Heart right ventricle (tissue), 16 donors: ENCODE results near the gene NTRK2. TPM values are rescaled to one million over a fixed set of nuclear protein-coding genes. Genes with fewer than 3 reads are reported as not detected.

Source experiments
- ATAC-seq, 8 donors: fragments of 200-7000 bp; cut with Tn5 transposase; one replicate each; pipeline ENCODE4 v1.9.1; 2020; ENCODE audit warnings: mild to moderate bottlenecking in 8 of 8, moderate library complexity in 8 of 8, moderate number of reproducible peaks in 1 of 8
- DNase-seq, 2 donors: peaks; one replicate each; pipeline ENCODE4 v3.0.0-alpha.2; 2020
- H3K27ac ChIP-seq, 10 donors: fragments of 200-600 bp; sonication (generic) in 2 of 10; one replicate each; pipeline versions ENCODE4 v1.5.0 to v1.8.0; 2020 to 2022; ENCODE audit warnings: mild to moderate bottlenecking in 3 of 10
- H3K27me3 ChIP-seq, 7 donors: fragments of 200-600 bp; one replicate each; pipeline ENCODE4 v1.8.0; 2021 to 2022; ENCODE audit warnings: mild to moderate bottlenecking in 2 of 7
- H3K36me3 ChIP-seq, 9 donors: fragments of 200-600 bp; sonication (generic) in 1 of 9; one replicate each; pipeline versions ENCODE4 v1.5.0 to v1.8.0; 2020 to 2022; ENCODE audit warnings: mild to moderate bottlenecking in 2 of 9
- H3K4me1 ChIP-seq, 9 donors: fragments of 200-600 bp; sonication (generic) in 1 of 9; one replicate each; pipeline versions ENCODE4 v1.5.0 to v1.8.0; 2020 to 2022; ENCODE audit warnings: mild to moderate bottlenecking in 4 of 9
- H3K4me3 ChIP-seq, 10 donors: fragments of 200-600 bp; sonication (generic) in 2 of 10; one replicate each; pipeline versions ENCODE4 v1.5.0 to v1.8.0; 2020 to 2022; ENCODE audit warnings: mild to moderate bottlenecking in 7 of 10, moderate library complexity in 2 of 10
- H3K9me3 ChIP-seq, 11 donors: fragments of 200-600 bp in 10 of 11; sonication (generic) in 2 of 11; one replicate each; pipeline versions ENCODE4 v1.5.0 to v1.8.0; 2013 to 2022; ENCODE audit warnings: mild to moderate bottlenecking in 2 of 11, control low read depth in 1 of 11, moderate library complexity in 1 of 11
- WGBS, 2 donors: extraction: QIAGEN DNeasy Blood & Tissue Kit; methylation state at CpG; one replicate each; pipeline ENCODE4 v1.1.7; 2013; ENCODE audit warnings: inconsistent platforms in 1 of 2; 5-methylcytosine and 5-hydroxymethylcytosine counted together
- intact Hi-C, 10 donors: fragments of 100-400 bp; cut with DNase I; formaldehyde crosslinking; loops; one replicate each; pipeline versions ENCODE4 v1.11.1 to v1.14.2; 2022
- polyA plus RNA-seq, 2 donors: library from polyadenylated mRNA; stranded (reverse); fragments of 200-250 nt; gene quantifications; one replicate each; pipeline ENCODE4 v1.2.3, GENCODE V29; 2013
- total RNA-seq, 10 donors: library from RNA; stranded (reverse); fragmentation: NEBNext Ultra II Directional in 3 of 10; extraction: Animal tissue kit (Norgen Biotek cat#: 25700) in 3 of 10; gene quantifications; one replicate each; pipeline versions ENCODE4 v1.2.1 to v1.2.4, GENCODE V29; 2021 to 2023
- TF ChIP-seq, protein P1 (sequence below), 9 donors: fragments of 200-600 bp; sonication (generic) in 2 of 9; IDR thresholded peaks; one replicate each; pipeline versions ENCODE4 v1.5.0 to v1.8.0; 2021 to 2022; ENCODE audit warnings: antibody characterized with exemption in 9 of 9, mild to moderate bottlenecking in 5 of 9, moderate library complexity in 1 of 9
- donor health status: Arrhythmogenic right ventricular cardiomyopathy.
- donor health status: ischemic (EF 13 %, LVEDD 7.1; RV severe dilation, severe dysfunction).
- donor health status: healthy with polysubstance abuse.
- donor health status: DM: no; HTN: yes; CAD: no.
- donor health status: DM: no; HTN: no; CAD: no.
- donor health status: ischemic (EF 25% LVEDD 6.9; RV normal size, moderate dysfunction).
- donor health status: ischemic (EF 25% LVEDD 5.7; RV mildly dilated, moderate dysfunction).
- donor health status: healthy.
- donor health status: DM: yes; HTN: yes; CAD: no.
- donor health status: Ischemic cardiomyopathy.
- donor health status: ischemic (EF 35%, LVEDD 5.7; RV mildly dilated, moderate dysfunction).
- donor health status: nonischemic (EF 11% LVEDD 7.7; RV severe dilation, severe dysfunction).
- donor health status: DM: yes; HTN: yes; CAD: no.
- donor health status: PGD.
- donor health status: ischemic (EF 29% LVEDD 5.4; RV normal size, mild dysfunction).
- donor health status: nonischemic (EF 23%, LVEDD 6.1; RV moderate dilation, normal function).

Gene NTRK2
- total and polyA plus RNA-seq, 12 donors, result 1.8 to 7.7 (median 3.0) TPM

DNA sequence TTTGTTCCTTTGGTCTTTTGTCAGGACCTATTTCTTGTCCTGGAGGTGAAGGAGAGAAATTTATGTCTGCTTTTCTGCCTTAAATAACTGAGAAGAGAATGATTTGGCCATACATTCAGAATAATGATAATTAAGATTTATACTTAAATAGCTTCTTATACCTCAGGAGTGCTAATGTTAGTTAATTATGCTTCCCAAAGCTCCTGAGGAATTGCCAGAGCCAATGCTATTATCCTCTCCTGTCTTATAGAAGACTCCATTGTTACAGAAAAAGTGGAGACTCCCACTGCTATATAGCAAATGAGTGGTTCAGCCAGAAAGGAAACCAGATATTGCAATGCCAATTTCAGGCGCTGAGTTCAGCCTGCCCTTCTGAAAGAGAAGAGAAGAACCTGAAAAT is 67.0 kb downstream of the NTRK2 start:
- Histone ChIP-seq H3K4me3 (no peak overlapping the region), H3K27me3 (no peaks in the 10 kb centered on the region), H3K36me3 (no peaks in the 10 kb centered on the region), H3K9me3 (no peaks in the 10 kb centered on the region), H3K4me1 (no peaks in the 10 kb centered on the region), H3K27ac (no peak overlapping the region)
- WGBS, 2 donors, result 63 to 67% methylated on average over 1 of the region's 1 CpG
- intact Hi-C loops, result no loop called here
- TF ChIP-seq, protein P1, sequence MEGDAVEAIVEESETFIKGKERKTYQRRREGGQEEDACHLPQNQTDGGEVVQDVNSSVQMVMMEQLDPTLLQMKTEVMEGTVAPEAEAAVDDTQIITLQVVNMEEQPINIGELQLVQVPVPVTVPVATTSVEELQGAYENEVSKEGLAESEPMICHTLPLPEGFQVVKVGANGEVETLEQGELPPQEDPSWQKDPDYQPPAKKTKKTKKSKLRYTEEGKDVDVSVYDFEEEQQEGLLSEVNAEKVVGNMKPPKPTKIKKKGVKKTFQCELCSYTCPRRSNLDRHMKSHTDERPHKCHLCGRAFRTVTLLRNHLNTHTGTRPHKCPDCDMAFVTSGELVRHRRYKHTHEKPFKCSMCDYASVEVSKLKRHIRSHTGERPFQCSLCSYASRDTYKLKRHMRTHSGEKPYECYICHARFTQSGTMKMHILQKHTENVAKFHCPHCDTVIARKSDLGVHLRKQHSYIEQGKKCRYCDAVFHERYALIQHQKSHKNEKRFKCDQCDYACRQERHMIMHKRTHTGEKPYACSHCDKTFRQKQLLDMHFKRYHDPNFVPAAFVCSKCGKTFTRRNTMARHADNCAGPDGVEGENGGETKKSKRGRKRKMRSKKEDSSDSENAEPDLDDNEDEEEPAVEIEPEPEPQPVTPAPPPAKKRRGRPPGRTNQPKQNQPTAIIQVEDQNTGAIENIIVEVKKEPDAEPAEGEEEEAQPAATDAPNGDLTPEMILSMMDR (IDR thresholded peaks at IDR 0.05), result no peak
- DNase-seq (no peak), ATAC-seq (no peak)

DNA sequence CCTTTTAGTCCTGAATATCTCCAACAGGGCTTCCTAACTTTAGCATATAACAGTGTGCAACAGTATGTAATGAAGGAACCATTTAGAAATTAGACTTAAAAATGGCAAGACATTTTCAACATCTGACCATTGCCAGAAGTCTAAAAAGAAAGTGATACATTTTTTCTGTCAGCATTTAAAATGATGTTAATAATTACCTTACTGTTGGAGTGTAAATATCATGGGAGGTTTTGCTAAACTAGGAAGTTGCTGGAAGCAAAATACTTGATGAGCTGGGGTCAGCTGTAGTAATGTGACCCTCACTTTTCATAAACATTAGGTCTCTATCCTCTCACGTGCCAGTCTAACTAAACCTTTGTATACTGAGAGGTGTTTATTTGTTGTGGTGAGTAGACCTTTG is 68.8 kb downstream of the NTRK2 start:
- Histone ChIP-seq H3K4me1 (no peaks in the 10 kb centered on the region), H3K9me3 (no peaks in the 10 kb centered on the region), H3K4me3 (no peak overlapping the region), H3K27me3 (no peaks in the 10 kb centered on the region), H3K36me3 (no peaks in the 10 kb centered on the region), H3K27ac (no peak overlapping the region)
- intact Hi-C loops, result no loop called here
- DNase-seq (no peak), ATAC-seq (no peak)
- WGBS, 2 donors, result 71 to 83% methylated on average over 1 of the region's 1 CpG
- TF ChIP-seq, protein P1 (IDR thresholded peaks at IDR 0.05), result no peak

DNA sequence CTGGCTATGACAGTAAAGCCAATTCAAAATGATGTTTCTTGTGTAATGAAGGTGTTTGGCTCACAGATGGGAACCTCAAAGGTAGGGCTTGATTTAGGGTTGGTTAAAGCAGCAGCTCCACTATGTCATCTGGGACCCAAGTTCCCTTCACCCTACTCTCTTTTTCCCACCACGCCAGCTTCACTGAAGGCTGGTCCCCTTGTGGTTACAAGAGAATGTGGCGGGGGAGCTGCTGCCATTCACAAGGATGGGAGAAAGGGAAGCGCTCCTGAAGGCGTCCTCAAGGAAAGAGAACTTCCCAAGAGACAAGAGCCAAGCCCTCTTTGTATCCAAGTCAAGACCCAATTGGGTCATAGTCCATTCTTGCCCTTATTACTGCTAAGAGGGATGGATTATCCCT is 72.7 kb downstream of the NTRK2 start:
- WGBS, 2 donors, result 88% methylated on average over 4 of the region's 4 CpGs
- Histone ChIP-seq H3K4me3 (no peak overlapping the region), H3K4me1 (no peaks in the 10 kb centered on the region), H3K27me3 (no peaks in the 10 kb centered on the region), H3K27ac (no peak overlapping the region), H3K36me3 (no peaks in the 10 kb centered on the region), H3K9me3 (no peaks in the 10 kb centered on the region)
- intact Hi-C loops, result no loop called here
- no peak for DNase-seq
- TF ChIP-seq, protein P1 (IDR thresholded peaks at IDR 0.05), result no peak
- ATAC-seq, result no peak

DNA sequence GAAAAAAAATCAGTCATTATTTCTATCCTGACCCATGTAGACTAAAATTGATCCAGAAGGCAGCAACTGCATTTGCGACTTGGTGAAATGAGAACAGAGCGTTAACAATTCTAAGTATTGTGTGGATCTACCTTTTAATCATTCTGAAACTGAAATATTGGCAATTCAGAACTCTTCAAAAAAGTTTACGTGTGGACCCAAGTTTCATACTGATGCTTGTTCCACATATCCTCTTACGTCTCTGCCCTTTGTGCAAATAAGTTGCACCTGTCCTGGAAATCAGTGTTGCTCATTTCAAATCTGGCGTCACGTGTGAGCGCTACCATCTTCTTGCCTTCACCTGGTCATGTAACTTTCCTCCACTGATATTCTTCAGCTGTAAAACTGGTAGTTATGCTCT is 74.7 kb downstream of the NTRK2 start:
- no peaks in the 10 kb centered on the region for H3K9me3 ChIP-seq
- H3K4me3 ChIP-seq, result no peak overlapping the region
- intact Hi-C loops, result no loop called here
- no peaks in the 10 kb centered on the region for H3K36me3 ChIP-seq
- no peaks in the 10 kb centered on the region for H3K27me3 ChIP-seq
- ATAC-seq, result no peak
- no peaks in the 10 kb centered on the region for H3K4me1 ChIP-seq
- TF ChIP-seq, protein P1 (IDR thresholded peaks at IDR 0.05), result no peak
- 95 to 97% methylated on average over 7 of the region's 7 CpGs for WGBS, 2 donors
- no peak overlapping the region for H3K27ac ChIP-seq
- DNase-seq, result no peak

DNA sequence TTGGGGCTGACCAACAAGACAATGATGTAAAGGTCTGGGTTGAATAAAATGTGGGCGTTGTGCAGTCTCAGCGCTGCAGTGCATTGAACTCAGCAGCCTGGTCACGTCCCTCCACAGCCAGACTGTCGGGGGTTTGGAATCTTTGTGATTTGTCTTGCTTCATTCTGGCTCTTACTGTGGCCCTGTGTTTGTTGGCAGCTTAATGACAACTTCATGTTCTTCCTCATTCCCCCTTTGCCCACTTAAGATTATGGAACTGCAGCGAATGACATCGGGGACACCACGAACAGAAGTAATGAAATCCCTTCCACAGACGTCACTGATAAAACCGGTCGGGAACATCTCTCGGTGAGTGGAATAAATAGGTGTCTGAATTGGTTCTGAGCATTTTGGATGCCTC is 75.2 kb downstream of the NTRK2 start:
- no peaks in the 10 kb centered on the region for H3K36me3 ChIP-seq
- H3K9me3 ChIP-seq, result no peaks in the 10 kb centered on the region
- H3K27ac ChIP-seq, result no peak overlapping the region
- DNase-seq (no peak), ATAC-seq (peak in 3 of 8 donors; percentile 57 to 90 (median 76))
- WGBS, 2 donors, result 53 to 64% methylated on average over 11 of the region's 11 CpGs
- no peak overlapping the region for H3K4me3 ChIP-seq
- no peaks in the 10 kb centered on the region for H3K4me1 ChIP-seq
- intact Hi-C loops, result no loop called here
- TF ChIP-seq, protein P1 (IDR thresholded peaks at IDR 0.05), result no peak
- H3K27me3 ChIP-seq, result no peaks in the 10 kb centered on the region
